CD4-positive, alpha-beta T cell treated with Interleukin-4 for 1 hour (primary cell): ENCODE measurements around the gene AFF4.
"Not testable (repeated sequence)": the region's sequence is repeated elsewhere in the genome, so short reads cannot be mapped to it uniquely, and the experiment has no call there.

Experiments
- DNase-seq, 2 donors: peaks; one replicate each; pipeline ENCODE4 v3.0.0-alpha.2; 2020 to 2022

AFF4 gene

GRCh38 chr5:132963171-132964104 lies at the start of gene AFF4:
Gene AFF4, minus strand, starts transcription at chr5:132963634. Its CDS starts 26,445 bp downstream, at chr5:132937189.
- DNase-seq, result peak; percentile 90 to 91

- not testable (repeated sequence) for DNase-seq
These were observed 45.0 kb upstream of the AFF4 start for GRCh38 chr5:133008455-133008854.

- DNase-seq, result no peak
These were observed 43.2 kb upstream of the AFF4 start for GRCh38 chr5:133006653-133007052.

GRCh38 chr5:132999246-132999645 lies 35.8 kb upstream of the AFF4 start:
- DNase-seq, result no peak

GRCh38 chr5:132998556-132998955 lies 35.1 kb upstream of the AFF4 start:
- DNase-seq, result no peak

GRCh38 chr5:132996307-132996706 lies 32.9 kb upstream of the AFF4 start:
- DNase-seq, result no peak

GRCh38 chr5:132987531-132988408 lies 24.3 kb upstream of the AFF4 start:
- no peak for DNase-seq

- not testable (repeated sequence) for DNase-seq
These were observed 19.5 kb upstream of the AFF4 start for GRCh38 chr5:132982971-132983370.

- DNase-seq, result no peak
These were observed 17.9 kb upstream of the AFF4 start for GRCh38 chr5:132981288-132981687.

- DNase-seq, result no peak
These were observed 16.5 kb upstream of the AFF4 start for GRCh38 chr5:132979976-132980375.

- peak in 1 of 2 donors; percentile 17 for DNase-seq
These were observed 16.0 kb upstream of the AFF4 start for GRCh38 chr5:132979367-132979940.

- no peak for DNase-seq
These were observed 13.4 kb upstream of the AFF4 start for GRCh38 chr5:132976852-132977251.

- DNase-seq, result not testable (repeated sequence)
These were observed 9.0 kb upstream of the AFF4 start for GRCh38 chr5:132972436-132972828.

GRCh38 chr5:132971483-132972435 lies 8.3 kb upstream of the AFF4 start:
- no peak for DNase-seq

GRCh38 chr5:132965120-132965519 lies 1.7 kb upstream of the AFF4 start:
- no peak for DNase-seq

GRCh38 chr5:132962429-132963021 lies 909 bp downstream of the AFF4 start:
- peak in 1 of 2 donors; percentile 38 for DNase-seq

- DNase-seq, result no peak
These were observed 1.5 kb downstream of the AFF4 start for GRCh38 chr5:132961887-132962286.

- not testable (repeated sequence) for DNase-seq
These were observed 2.2 kb downstream of the AFF4 start for GRCh38 chr5:132961123-132961815.

GRCh38 chr5:132956166-132956799 lies 7.2 kb downstream of the AFF4 start:
- not testable (repeated sequence) for DNase-seq

GRCh38 chr5:132953710-132954109 lies 9.7 kb downstream of the AFF4 start:
- no peak for DNase-seq
